H1 (cell line): ENCODE measurements around the gene ELOVL6. TPM values are rescaled to one million over a fixed set of nuclear protein-coding genes. Genes with fewer than 3 reads are reported as not detected.

Experiments
- CTCF ChIA-PET: fragments of 300-600 bp; sonication (Branson Sonifier 250); formaldehyde crosslinking; loops from one replicate; lab custom pipeline; 2021; ENCODE audit not compliant: partially characterized antibody; lab: Charles Lee
- POLR2A ChIA-PET: fragments of 300-600 bp; sonication (Branson Sonifier 250); formaldehyde crosslinking; loops from one replicate; lab custom pipeline; 2021; ENCODE audit warnings: inconsistent platforms; ENCODE audit not compliant: partially characterized antibody; lab: Charles Lee
- DNase-seq, 2 experiments: peaks; one replicate each; pipeline versions ENCODE4 v3.0.0 to v3.0.0-alpha.2; 2010 to 2022; ENCODE audit warnings: low spot score in 2 of 2, low read depth in 1 of 2, mixed read lengths in 1 of 2
- FAIRE-seq: peaks from 2 replicates; lab custom pipeline; 2011; peaks lifted over from hg19 to GRCh38; lab: Jason Lieb, UNC
- H2AFZ ChIP-seq: 2 replicates; pipeline ENCODE4 v1.8.1; 2012; ENCODE audit warnings: low read length, inconsistent platforms
- H2AK5ac ChIP-seq: 2 replicates; pipeline ENCODE4 v1.6.1; 2013; ENCODE audit warnings: low read depth, low read length
- H2BK120ac ChIP-seq: replicated peaks from 2 replicates; pipeline ENCODE3; 2013; ENCODE audit warnings: low read depth, low read length, inconsistent platforms
- H2BK12ac ChIP-seq: 2 replicates; pipeline ENCODE4 v1.6.1; 2013; ENCODE audit warnings: low read depth, low read length
- H2BK15ac ChIP-seq: 2 replicates; pipeline ENCODE4 v1.6.1; 2013; ENCODE audit warnings: low read length
- H2BK20ac ChIP-seq: 2 replicates; pipeline ENCODE4 v1.6.1; 2013; ENCODE audit warnings: low read length
- H2BK5ac ChIP-seq: 2 replicates; pipeline ENCODE4 v1.6.1; 2013; ENCODE audit warnings: low read depth, low read length
- H3K14ac ChIP-seq: 2 replicates; pipeline ENCODE4 v1.6.1; 2013; ENCODE audit warnings: inconsistent platforms; ENCODE audit not compliant: insufficient read length
- H3K18ac ChIP-seq: 2 replicates; pipeline ENCODE4 v1.6.1; 2013; ENCODE audit warnings: low read length; ENCODE audit errors: extremely low read depth
- H3K23ac ChIP-seq: 2 replicates; pipeline ENCODE4 v1.6.1; 2013; ENCODE audit warnings: inconsistent platforms; ENCODE audit not compliant: insufficient read length
- H3K23me2 ChIP-seq: 2 replicates; pipeline ENCODE4 v1.6.1; 2013; ENCODE audit warnings: low read depth, low read length
- H3K27ac ChIP-seq: 2 replicates; pipeline ENCODE4 v1.6.1; 2011; ENCODE audit warnings: low read depth, low read length, inconsistent platforms
- H3K27me3 ChIP-seq, 4 experiments: replicated peaks in 1 of 4; 1 replicate in 1 of 4; 2 replicates in 3 of 4; pipeline versions ENCODE4 v1.6.1 to v1.8.1; 2011 to 2013; ENCODE audit warnings: low read length in 3 of 4, mild to moderate bottlenecking in 3 of 4, inconsistent platforms in 2 of 4, mixed read lengths in 2 of 4, moderate library complexity in 1 of 4; ENCODE audit not compliant: control insufficient read depth in 3 of 4, insufficient read depth in 3 of 4; ENCODE audit errors: extremely low read depth in 1 of 4
- H3K36me3 ChIP-seq, 4 experiments: 2 replicates each; pipeline versions ENCODE4 v1.6.1 to v1.8.1; 2011 to 2013; ENCODE audit warnings: mild to moderate bottlenecking in 4 of 4, low read length in 3 of 4, moderate library complexity in 2 of 4, control low read depth in 1 of 4, inconsistent platforms in 1 of 4; ENCODE audit not compliant: insufficient read depth in 4 of 4, control insufficient read depth in 2 of 4
- H3K4ac ChIP-seq: replicated peaks from 2 replicates; pipeline ENCODE3; 2013; ENCODE audit warnings: low read length, low read depth, mixed read lengths, inconsistent platforms; ENCODE audit not compliant: insufficient read length
- H3K4me1 ChIP-seq, 4 experiments: replicated peaks in 1 of 4; 1 replicate in 1 of 4; 2 replicates in 3 of 4; pipeline versions ENCODE4 v1.6.1 to v1.8.1; 2011 to 2013; ENCODE audit warnings: low read length in 3 of 4, inconsistent platforms in 2 of 4, mixed read lengths in 1 of 4; ENCODE audit not compliant: insufficient read depth in 4 of 4, control insufficient read depth in 3 of 4
- H3K4me2 ChIP-seq, 2 experiments: 2 replicates each; pipeline versions ENCODE4 v1.6.1 to v1.8.1; 2011 to 2013; ENCODE audit warnings: low read depth in 2 of 2, low read length in 2 of 2, control low read depth in 1 of 2, inconsistent platforms in 1 of 2, mild to moderate bottlenecking in 1 of 2; ENCODE audit not compliant: insufficient read depth in 1 of 2
- H3K4me3 ChIP-seq, 4 experiments: fragments of 200-600, 300-600 bp in 1 of 4; sonication (generic), shearing (Covaris generic), sonication (Bioruptor Twin) in 1 of 4; 2 replicates each; pipeline versions ENCODE4 v1.5.1 to v1.8.1; 2011 to 2016; ENCODE audit warnings: low read length in 4 of 4, low read depth in 3 of 4, control low read depth in 2 of 4, inconsistent platforms in 2 of 4, mild to moderate bottlenecking in 2 of 4, mixed read lengths in 1 of 4, moderate library complexity in 1 of 4; ENCODE audit not compliant: insufficient read depth in 2 of 4; ENCODE audit errors: extremely low read depth in 1 of 4
- H3K56ac ChIP-seq: replicated peaks from 2 replicates; pipeline ENCODE3; 2013; ENCODE audit warnings: low read depth, mild to moderate bottlenecking, mixed read lengths, low read length, inconsistent platforms; ENCODE audit not compliant: insufficient read length
- H3K79me1 ChIP-seq: 2 replicates; pipeline ENCODE4 v1.6.1; 2013; ENCODE audit warnings: low read depth, low read length, control low read depth
- H3K79me2 ChIP-seq, 2 experiments: 2 replicates each; pipeline versions ENCODE4 v1.6.1 to v1.8.1; 2012 to 2013; ENCODE audit warnings: low read length in 2 of 2, mild to moderate bottlenecking in 2 of 2, inconsistent platforms in 1 of 2; ENCODE audit not compliant: insufficient read depth in 2 of 2, control insufficient read depth in 1 of 2
- H3K9ac ChIP-seq, 4 experiments: replicated peaks in 1 of 4; 1 replicate in 1 of 4; 2 replicates in 3 of 4; pipeline versions ENCODE4 v1.6.1 to v1.8.1; 2011 to 2013; ENCODE audit warnings: low read depth in 3 of 4, low read length in 3 of 4, control low read depth in 2 of 4, mild to moderate bottlenecking in 2 of 4, moderate library complexity in 2 of 4, inconsistent platforms in 1 of 4; ENCODE audit errors: extremely low read depth in 1 of 4
- H3K9me3 ChIP-seq, 2 experiments: 2 replicates each; pipeline versions ENCODE4 v1.6.1 to v1.8.1; 2012 to 2013; ENCODE audit warnings: mild to moderate bottlenecking in 2 of 2, moderate library complexity in 2 of 2, control low read depth in 1 of 2, inconsistent platforms in 1 of 2, low read depth in 1 of 2, low read length in 1 of 2, mixed read lengths in 1 of 2; ENCODE audit not compliant: insufficient read depth in 2 of 2
- H4K20me1 ChIP-seq, 2 experiments: replicated peaks in 1 of 2; 2 replicates each; pipeline versions ENCODE3 to v1.8.1; 2011 to 2013; ENCODE audit warnings: inconsistent platforms in 2 of 2, low read length in 2 of 2, mild to moderate bottlenecking in 1 of 2; ENCODE audit not compliant: insufficient read depth in 2 of 2, control insufficient read depth in 1 of 2
- H4K5ac ChIP-seq: 2 replicates; pipeline ENCODE4 v1.6.1; 2013; ENCODE audit warnings: low read length, low read depth, mixed read lengths, inconsistent platforms; ENCODE audit not compliant: insufficient read length
- H4K8ac ChIP-seq: 2 replicates; pipeline ENCODE4 v1.8.0; 2013; ENCODE audit warnings: mild to moderate bottlenecking, moderate library complexity, low read length, inconsistent platforms; ENCODE audit not compliant: insufficient read depth; ENCODE audit errors: extremely low read depth
- H4K91ac ChIP-seq: replicated peaks from 2 replicates; pipeline ENCODE3; 2013; ENCODE audit warnings: low read length, mixed read lengths, inconsistent platforms; ENCODE audit not compliant: insufficient read length
- HDAC6 ChIP-seq: IDR thresholded peaks from one replicate; pipeline ENCODE4 v1.7.1; 2012; ENCODE audit warnings: low read depth, mild to moderate bottlenecking, inconsistent platforms, low read length, moderate library complexity
- SUZ12 ChIP-seq: fragments of 200-600 bp; sonication (generic); IDR thresholded peaks from 2 replicates; pipeline ENCODE4 v1.6.1; 2012; ENCODE audit warnings: mild to moderate bottlenecking, inconsistent platforms, low read length, moderate library complexity, mixed read lengths
- WGBS, 2 experiments: shearing (Covaris generic) in 1 of 2; methylation state at CpG; one replicate each; pipeline versions ENCODE4 v1.1.6 to v1.1.7; 2013 to 2015; ENCODE audit warnings: low lambda C conversion rate in 2 of 2, mixed read lengths in 2 of 2, inconsistent platforms in 1 of 2, low coverage in 1 of 2, missing lambda C conversion rate in 1 of 2; ENCODE audit not compliant: insufficient replicate concordance in 2 of 2, insufficient coverage in 1 of 2, insufficient read length in 1 of 2; ENCODE audit errors: extremely low coverage in 1 of 2, missing lambda C conversion rate in 1 of 2; 5-methylcytosine and 5-hydroxymethylcytosine counted together
- polyA plus RNA-seq, 7 experiments: library from polyadenylated mRNA; depleted of rRNA in 3 of 7; stranded (reverse) in 5 of 7; unstranded in 2 of 7; fragments of >200 nt in 5 of 7; fragments of 200-250 nt in 2 of 7; gene quantifications; 1 replicate in 5 of 7; 2 replicates in 1 of 7; 4 replicates in 1 of 7; pipeline versions ENCODE4 v1.2.1 to v1.2.3, GENCODE V29; 2011 to 2013; ENCODE audit warnings: missing spikeins in 2 of 7, mixed read lengths in 2 of 7
- total RNA-seq: library from RNA; stranded (reverse); fragmentation: NEBNext Ultra II Directional; extraction: Animal tissue kit (Norgen Biotek cat#: 25700); gene quantifications from 2 replicates; pipeline ENCODE4 v1.2.1, GENCODE V29; 2021

The ELOVL6 gene
- total and polyA plus RNA-seq, 2 of the 8 experiments (the other 6 are each of a cell fraction or from before 2014, with no cell fraction given): 27.8 to 86.6 TPM

- H2BK5ac ChIP-seq: no peak overlapping the region; the same call in 1 of the 2 replicates
These were observed 58.6 kb downstream of the ELOVL6 start for GRCh38 chr4:110139815-110140214.

More at GRCh38 chr4:110139815-110140214, 58.6 kb downstream of the ELOVL6 start:
- peaks cover 0 to under 1% of the 10 kb centered on the region in 2 experiments for H4K20me1 ChIP-seq
- no peak overlapping the region for H4K91ac ChIP-seq
- CTCF ChIA-PET: no interaction called here
- H2AFZ ChIP-seq: no peak overlapping the region
- H3K9ac ChIP-seq: no peak overlapping the region
- no peaks in the 10 kb centered on the region for H3K27me3 ChIP-seq
- H3K4ac ChIP-seq: no peak overlapping the region
- H3K4me1 ChIP-seq: peaks cover 0 to 3% (median 2%) of the 10 kb centered on the region in 4 experiments; a peak in 3 of 7 replicates
- no peak for FAIRE-seq
- H3K23ac ChIP-seq: no peak overlapping the region
- TF ChIP-seq HDAC6 (no peak), SUZ12 (no peak)
- TF ChIP-seq, all 59 proteins: peak for 0
- no peak overlapping the region for H3K27ac ChIP-seq
- H2BK12ac ChIP-seq: no peak overlapping the region
- H3K79me2 ChIP-seq: peaks cover 0 to 26% of the 10 kb centered on the region in 2 experiments; a peak in 2 of 4 replicates
- no peak overlapping the region for H3K56ac ChIP-seq
- no peak overlapping the region for H3K14ac ChIP-seq
- 97% methylated on average over 3 of the region's 3 CpGs; no CpG with 5 or more reads in 1 of the 2 experiments for WGBS, 2 experiments
- no peak overlapping the region for H4K8ac ChIP-seq
- no peaks in the 10 kb centered on the region for H3K23me2 ChIP-seq
- no peak overlapping the region for H3K4me2 ChIP-seq
- POLR2A ChIA-PET: interaction anchor here (1.1 to 1.2 kb wide), 2 partner anchors 9 to 18 kb away, joined by 3 to 4 read pairs; no protein-coding TSS in a partner anchor
- no peak overlapping the region for H3K18ac ChIP-seq
- H2BK15ac ChIP-seq: no peak overlapping the region
- no peak overlapping the region for H2AK5ac ChIP-seq
- no peak overlapping the region for H4K5ac ChIP-seq
- H3K36me3 ChIP-seq: peaks cover 0 to 4% (median 0%) of the 10 kb centered on the region in 4 experiments; a peak in 2 of 8 replicates
- peaks cover 4% of the 10 kb centered on the region for H3K79me1 ChIP-seq
- H2BK20ac ChIP-seq: no peak overlapping the region
- DNase-seq: no peak
- no peaks in the 10 kb centered on the region for H3K9me3 ChIP-seq
- no peak overlapping the region for H2BK120ac ChIP-seq
- H3K4me3 ChIP-seq: no peak overlapping the region
